SU-DHL-6 (cell line): ENCODE data around the gene HNRNPLL.

Source experiments
- H2AFZ ChIP-seq: fragments of 200-600 bp; sonication (generic); 2 replicates; pipeline ENCODE4 v1.6.1; 2014; ENCODE audit warnings: low read depth, mild to moderate bottlenecking, moderate library complexity, mixed read lengths, antibody characterized with exemption, low read length; ENCODE audit not compliant: severe bottlenecking
- H3F3A ChIP-seq: fragments of 200-600 bp; shearing (Covaris generic); 2 replicates; pipeline ENCODE4 v1.6.0; 2016; ENCODE audit warnings: antibody characterized with exemption, mild to moderate bottlenecking; ENCODE audit not compliant: insufficient read depth
- H3K27ac ChIP-seq: fragments of 200-600 bp; sonication (generic); 2 replicates; pipeline ENCODE4 v1.5.1; 2016; ENCODE audit warnings: low read depth, mild to moderate bottlenecking, low read length, moderate library complexity, mixed read lengths
- H3K27me3 ChIP-seq: fragments of 200-600 bp; sonication (generic), shearing (Covaris generic); 2 replicates; pipeline ENCODE4 v1.6.0; 2014; ENCODE audit warnings: mild to moderate bottlenecking, low read length
- H3K36me3 ChIP-seq: fragments of 200-600 bp; sonication (generic); 2 replicates; pipeline ENCODE4 v1.6.1; 2014; ENCODE audit warnings: mild to moderate bottlenecking, low read length, mixed read lengths
- H3K4me2 ChIP-seq: fragments of 300-600, 200-600 bp; shearing (Covaris generic), sonication (generic); 2 replicates; pipeline ENCODE4 v1.6.0; 2014; ENCODE audit warnings: low read length, low read depth, mild to moderate bottlenecking; ENCODE audit not compliant: poor library complexity, severe bottlenecking
- H3K4me3 ChIP-seq: fragments of 200-600 bp; sonication (generic); 2 replicates; pipeline ENCODE4 v1.5.1; 2014; ENCODE audit warnings: antibody characterized with exemption, low read length, mild to moderate bottlenecking, mixed read lengths; ENCODE audit not compliant: insufficient read depth, poor library complexity, severe bottlenecking
- H3K79me2 ChIP-seq: fragments of 200-600 bp; sonication (generic); 2 replicates; pipeline ENCODE4 v1.6.1; 2014; ENCODE audit warnings: mild to moderate bottlenecking, low read length, moderate library complexity; ENCODE audit not compliant: insufficient read depth
- H3K9ac ChIP-seq: fragments of 200-600 bp; sonication (generic); 2 replicates; pipeline ENCODE4 v1.7.0; 2014; ENCODE audit warnings: mild to moderate bottlenecking, low read length
- H3K9me2 ChIP-seq: fragments of 200-600 bp; sonication (generic); replicated peaks from 2 replicates; pipeline ENCODE4 v1.6.1; 2014; ENCODE audit warnings: low read length; ENCODE audit not compliant: insufficient read depth
- H3K9me3 ChIP-seq: fragments of 200-600 bp; sonication (generic); 2 replicates; pipeline ENCODE4 v1.6.1; 2014; ENCODE audit warnings: low read length, mixed read lengths; ENCODE audit not compliant: insufficient read depth
- H4K20me1 ChIP-seq: fragments of 200-600 bp; sonication (generic); 2 replicates; pipeline ENCODE4 v1.6.1; 2014; ENCODE audit warnings: low read depth, mild to moderate bottlenecking, antibody characterized with exemption, low read length, moderate library complexity, mixed read lengths
- EZH2phosphoT487 ChIP-seq: fragments of 200-600 bp; sonication (generic), shearing (Covaris generic); conservative IDR thresholded peaks from 2 replicates; pipeline ENCODE4 v1.6.1; 2018; ENCODE audit warnings: mild to moderate bottlenecking, antibody characterized with exemption, low read length, moderate library complexity, mixed read lengths
- TF ChIP-seq, protein P1 (sequence below): fragments of 200-600 bp; sonication (generic); IDR thresholded peaks from one replicate; pipeline ENCODE4 v1.5.1; 2017; ENCODE audit warnings: antibody characterized with exemption, mild to moderate bottlenecking, low read length, moderate library complexity; ENCODE audit not compliant: insufficient read depth, poor library complexity, severe bottlenecking

HNRNPLL gene

DNA sequence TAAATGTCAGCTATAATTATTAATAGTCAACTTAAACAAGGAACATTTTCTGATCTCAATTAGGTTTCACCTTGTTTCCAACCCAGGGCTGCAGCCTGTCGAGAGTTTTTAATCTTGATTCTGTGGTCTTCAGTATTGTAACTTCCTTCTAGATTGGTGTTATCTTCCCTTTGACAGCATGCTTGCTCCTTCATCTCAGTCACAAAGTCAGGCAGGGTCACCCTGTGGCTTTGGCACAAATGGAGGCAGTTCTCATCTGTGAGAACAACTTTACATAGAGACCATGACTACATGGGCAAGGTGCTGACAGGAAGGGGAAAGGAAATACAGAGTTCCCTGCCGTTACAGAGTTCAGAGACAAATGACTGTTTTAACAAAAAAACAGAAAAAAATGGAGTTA, 50.5 kb downstream of the HNRNPLL start:
- Histone ChIP-seq H3K4me3 (no peak overlapping the region), H3K9me2 (no peaks in the 10 kb centered on the region), H3K27me3 (no peaks in the 10 kb centered on the region), H3K27ac (no peak overlapping the region), H4K20me1 (no peaks in the 10 kb centered on the region), H3K4me2 (no peak overlapping the region), H3K9ac (no peak overlapping the region), H3K79me2 (no peaks in the 10 kb centered on the region), H2AFZ (no peak overlapping the region), H3K9me3 (no peaks in the 10 kb centered on the region), H3F3A (no peaks in the 10 kb centered on the region), H3K36me3 (no peaks in the 10 kb centered on the region)
- no peak for TF ChIP-seq EZH2phosphoT487
- TF ChIP-seq, protein P1, sequence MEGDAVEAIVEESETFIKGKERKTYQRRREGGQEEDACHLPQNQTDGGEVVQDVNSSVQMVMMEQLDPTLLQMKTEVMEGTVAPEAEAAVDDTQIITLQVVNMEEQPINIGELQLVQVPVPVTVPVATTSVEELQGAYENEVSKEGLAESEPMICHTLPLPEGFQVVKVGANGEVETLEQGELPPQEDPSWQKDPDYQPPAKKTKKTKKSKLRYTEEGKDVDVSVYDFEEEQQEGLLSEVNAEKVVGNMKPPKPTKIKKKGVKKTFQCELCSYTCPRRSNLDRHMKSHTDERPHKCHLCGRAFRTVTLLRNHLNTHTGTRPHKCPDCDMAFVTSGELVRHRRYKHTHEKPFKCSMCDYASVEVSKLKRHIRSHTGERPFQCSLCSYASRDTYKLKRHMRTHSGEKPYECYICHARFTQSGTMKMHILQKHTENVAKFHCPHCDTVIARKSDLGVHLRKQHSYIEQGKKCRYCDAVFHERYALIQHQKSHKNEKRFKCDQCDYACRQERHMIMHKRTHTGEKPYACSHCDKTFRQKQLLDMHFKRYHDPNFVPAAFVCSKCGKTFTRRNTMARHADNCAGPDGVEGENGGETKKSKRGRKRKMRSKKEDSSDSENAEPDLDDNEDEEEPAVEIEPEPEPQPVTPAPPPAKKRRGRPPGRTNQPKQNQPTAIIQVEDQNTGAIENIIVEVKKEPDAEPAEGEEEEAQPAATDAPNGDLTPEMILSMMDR, result no peak

DNA sequence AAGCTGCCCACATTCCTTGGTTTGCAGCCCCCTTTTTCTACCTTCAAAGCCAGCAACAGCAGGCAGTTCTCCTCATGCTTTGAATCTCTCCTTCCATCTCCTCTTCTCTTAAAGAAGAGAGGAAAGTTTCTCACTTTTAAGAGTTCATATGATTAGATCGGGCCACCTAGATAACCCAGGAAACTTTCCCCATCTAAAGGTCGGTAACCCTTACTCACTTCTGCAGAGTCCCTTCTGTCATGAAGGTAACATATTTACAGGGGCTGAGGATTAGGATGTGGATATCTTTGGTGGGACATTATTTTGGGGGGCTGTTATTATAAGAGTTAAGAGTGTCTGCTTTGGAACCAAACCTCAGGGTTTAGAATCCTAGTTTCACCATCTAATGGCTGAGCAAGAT, 51.0 kb downstream of the HNRNPLL start:
- no peaks in the 10 kb centered on the region for H3F3A ChIP-seq
- no peaks in the 10 kb centered on the region for H3K9me3 ChIP-seq
- no peak overlapping the region for H2AFZ ChIP-seq
- no peaks in the 10 kb centered on the region for H3K9me2 ChIP-seq
- no peak overlapping the region for H3K4me3 ChIP-seq
- TF ChIP-seq, protein P1, result no peak
- TF ChIP-seq EZH2phosphoT487, result no peak
- no peaks in the 10 kb centered on the region for H4K20me1 ChIP-seq
- H3K36me3 ChIP-seq, result no peaks in the 10 kb centered on the region
- H3K9ac ChIP-seq, result no peak overlapping the region
- H3K4me2 ChIP-seq, result no peak overlapping the region
- no peaks in the 10 kb centered on the region for H3K27me3 ChIP-seq
- no peak overlapping the region for H3K27ac ChIP-seq
- no peaks in the 10 kb centered on the region for H3K79me2 ChIP-seq

DNA sequence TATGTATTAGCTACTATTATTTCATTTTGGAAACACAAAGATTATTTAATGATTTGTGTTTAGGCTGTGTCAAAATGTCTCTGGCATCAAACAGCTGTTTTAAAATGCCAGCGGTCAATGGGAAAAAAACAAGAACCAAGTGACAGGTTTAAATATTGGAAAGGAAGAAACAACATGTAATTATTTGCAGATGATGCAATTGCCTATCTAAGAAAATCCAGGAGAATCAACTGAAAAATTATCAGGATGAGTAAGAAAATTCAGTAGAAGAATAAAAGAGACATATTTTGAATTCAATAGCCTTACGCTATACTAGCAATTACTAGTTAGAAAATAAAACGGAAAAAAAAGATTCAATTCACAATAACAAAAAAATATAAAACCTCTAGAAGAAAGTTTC, 51.6 kb downstream of the HNRNPLL start:
- Histone ChIP-seq H3F3A (no peaks in the 10 kb centered on the region), H4K20me1 (no peaks in the 10 kb centered on the region), H3K4me3 (no peak overlapping the region), H2AFZ (no peak overlapping the region), H3K36me3 (no peaks in the 10 kb centered on the region), H3K4me2 (no peak overlapping the region), H3K9me3 (no peaks in the 10 kb centered on the region), H3K9ac (no peak overlapping the region), H3K27me3 (no peaks in the 10 kb centered on the region), H3K9me2 (no peaks in the 10 kb centered on the region), H3K79me2 (no peaks in the 10 kb centered on the region), H3K27ac (no peak overlapping the region)
- TF ChIP-seq EZH2phosphoT487, result no peak
- TF ChIP-seq, protein P1, result no peak

DNA sequence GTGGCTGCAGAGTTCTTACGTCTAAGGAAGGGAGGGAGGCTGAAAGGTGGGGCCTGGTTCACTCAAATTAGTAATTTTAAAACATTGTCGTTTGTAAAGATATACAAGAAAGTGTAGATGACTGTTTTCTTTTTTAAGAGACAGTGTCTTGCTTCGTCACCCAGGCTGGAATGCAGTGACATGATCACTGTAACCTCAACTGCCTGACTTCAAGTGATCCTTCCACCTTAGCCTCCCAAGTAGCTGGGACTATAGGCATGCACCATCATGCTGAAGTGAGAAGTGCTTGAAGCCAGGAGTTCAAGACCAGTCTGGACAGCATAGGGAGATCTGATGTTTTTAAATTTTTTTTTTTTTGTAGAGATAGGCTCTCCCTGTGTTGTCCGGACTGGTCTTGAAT, 52.9 kb downstream of the HNRNPLL start:
- H3K36me3 ChIP-seq, result no peaks in the 10 kb centered on the region
- no peak overlapping the region for H2AFZ ChIP-seq
- no peak overlapping the region for H3K4me3 ChIP-seq
- H3K9me2 ChIP-seq, result no peaks in the 10 kb centered on the region
- no peak overlapping the region for H3K9ac ChIP-seq
- H4K20me1 ChIP-seq, result no peaks in the 10 kb centered on the region
- TF ChIP-seq, protein P1, result no peak
- TF ChIP-seq EZH2phosphoT487, result no peak
- no peak overlapping the region for H3K4me2 ChIP-seq
- no peaks in the 10 kb centered on the region for H3K9me3 ChIP-seq
- no peaks in the 10 kb centered on the region for H3K27me3 ChIP-seq
- H3K27ac ChIP-seq, result no peak overlapping the region
- H3K79me2 ChIP-seq, result no peaks in the 10 kb centered on the region
- H3F3A ChIP-seq, result no peaks in the 10 kb centered on the region
